ENCODE measurements around the gene TAF13.

Gene TAF13

GRCh38 chr1:109095631-109096030, 19.8 kb upstream of the TAF13 start:
- Histone ChIP-seq H3K27ac (ENCODE audit: extremely low read depth, low read depth, low read length) (no peak overlapping the region), H3K9me3 (ENCODE audit: control insufficient read depth, insufficient read depth, low read depth, low read length) (no peaks in the 10 kb centered on the region), H3K4me1 (ENCODE audit: control insufficient read depth, insufficient read depth, low read length) (no peaks in the 10 kb centered on the region), H3K4me3 (ENCODE audit: low read depth, low read length) (no peak overlapping the region), H3K36me3 (ENCODE audit: control insufficient read depth in 2 of 2, insufficient read depth in 1 of 2, low read length in 2 of 2) (peaks cover 3 to 28% of the 10 kb centered on the region in 2 experiments; a peak in 2 of 3 replicates)
- POLR2A ChIA-PET = interaction anchor here (1.4 kb wide), 1 partner anchor 54 kb away, joined by 3 read pairs; the partner anchor contains the start of gene WDR47
- TF ChIP-seq ZFP69B (tag by site-specific recombination; IDR thresholded peaks at IDR 0.05) = no peak
- TF ChIP-seq ZNF214 (tag by site-specific recombination; IDR thresholded peaks at IDR 0.05; ENCODE audit: borderline replicate concordance) = no peak
- TF ChIP-seq BCL11B (tag by site-specific recombination; IDR thresholded peaks at IDR 0.05; ENCODE audit: low read depth) = no peak
- no peak for TF ChIP-seq ZNF132 (tag by site-specific recombination; IDR thresholded peaks at IDR 0.05; ENCODE audit: borderline replicate concordance)
- no peak for TF ChIP-seq KLF10 (tag by site-specific recombination; IDR thresholded peaks at IDR 0.05)
- TF ChIP-seq REPIN1 (tag by site-specific recombination; IDR thresholded peaks at IDR 0.05; ENCODE audit: low read depth) = no peak
- no peak for TF ChIP-seq ZNF2 (tag by site-specific recombination; IDR thresholded peaks at IDR 0.05)
- no peak for TF ChIP-seq ZNF157 (tag by site-specific recombination; IDR thresholded peaks at IDR 0.05)
- TF ChIP-seq, protein P1, sequence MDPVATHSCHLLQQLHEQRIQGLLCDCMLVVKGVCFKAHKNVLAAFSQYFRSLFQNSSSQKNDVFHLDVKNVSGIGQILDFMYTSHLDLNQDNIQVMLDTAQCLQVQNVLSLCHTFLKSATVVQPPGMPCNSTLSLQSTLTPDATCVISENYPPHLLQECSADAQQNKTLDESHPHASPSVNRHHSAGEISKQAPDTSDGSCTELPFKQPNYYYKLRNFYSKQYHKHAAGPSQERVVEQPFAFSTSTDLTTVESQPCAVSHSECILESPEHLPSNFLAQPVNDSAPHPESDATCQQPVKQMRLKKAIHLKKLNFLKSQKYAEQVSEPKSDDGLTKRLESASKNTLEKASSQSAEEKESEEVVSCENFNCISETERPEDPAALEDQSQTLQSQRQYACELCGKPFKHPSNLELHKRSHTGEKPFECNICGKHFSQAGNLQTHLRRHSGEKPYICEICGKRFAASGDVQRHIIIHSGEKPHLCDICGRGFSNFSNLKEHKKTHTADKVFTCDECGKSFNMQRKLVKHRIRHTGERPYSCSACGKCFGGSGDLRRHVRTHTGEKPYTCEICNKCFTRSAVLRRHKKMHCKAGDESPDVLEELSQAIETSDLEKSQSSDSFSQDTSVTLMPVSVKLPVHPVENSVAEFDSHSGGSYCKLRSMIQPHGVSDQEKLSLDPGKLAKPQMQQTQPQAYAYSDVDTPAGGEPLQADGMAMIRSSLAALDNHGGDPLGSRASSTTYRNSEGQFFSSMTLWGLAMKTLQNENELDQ (tag by site-specific recombination; IDR thresholded peaks at IDR 0.05; ENCODE audit: low read depth) = no peak
- TF ChIP-seq ZNF791 (tag by site-specific recombination; IDR thresholded peaks at IDR 0.05) = no peak
- no peak for TF ChIP-seq ZNF292 (tag by site-specific recombination; IDR thresholded peaks at IDR 0.05; ENCODE audit: borderline replicate concordance, low read depth)
- TF ChIP-seq TSHZ1 (tag by site-specific recombination; IDR thresholded peaks at IDR 0.05; ENCODE audit: borderline replicate concordance) = no peak
- no peak for TF ChIP-seq ZNF670 (tag by site-specific recombination; IDR thresholded peaks at IDR 0.05; ENCODE audit: low read depth)
- TF ChIP-seq ZNF747 (tag by site-specific recombination; IDR thresholded peaks at IDR 0.05) = no peak
- CTCF ChIA-PET = interaction anchor here (1.4 kb wide), 1 partner anchor 17 kb away, joined by 6 read pairs; a partner anchor contains a TSS

DNA sequence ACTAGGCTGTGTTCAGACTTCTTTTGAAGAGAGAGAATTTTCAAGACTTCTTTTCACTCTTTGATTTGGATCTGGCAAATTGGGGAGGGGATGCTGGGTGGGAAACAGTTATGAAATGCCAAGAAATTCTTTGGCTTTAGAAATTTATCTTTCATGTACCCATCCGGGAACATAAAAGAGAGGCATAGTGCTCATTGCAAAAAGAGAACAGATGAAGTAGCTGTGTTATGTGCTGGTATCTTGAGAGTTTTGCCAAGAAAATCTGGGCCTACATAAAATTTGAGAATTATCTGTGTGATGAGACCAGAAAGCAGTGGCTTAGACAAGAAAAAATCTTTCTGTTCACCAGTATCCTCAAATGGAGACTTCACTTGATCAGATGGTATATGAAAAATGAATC, 19.1 kb upstream of the TAF13 start:
- no peaks in the 10 kb centered on the region for H3K9me3 ChIP-seq (ENCODE audit: control insufficient read depth, insufficient read depth, low read depth, low read length)
- ChIA-PET POLR2A (interaction anchor here (1.1 to 1.4 kb wide), 2 partner anchors 19 to 53 kb away, joined by 3 to 4 read pairs; partner anchors contain the start of genes TAF13 and WDR47), CTCF (no interaction called here)
- H3K27ac ChIP-seq (ENCODE audit: extremely low read depth, low read depth, low read length) = no peak overlapping the region
- peaks cover 3 to 28% of the 10 kb centered on the region in 2 experiments; a peak in 2 of 3 replicates for H3K36me3 ChIP-seq (ENCODE audit: control insufficient read depth in 2 of 2, insufficient read depth in 1 of 2, low read length in 2 of 2)
- H3K4me1 ChIP-seq (ENCODE audit: control insufficient read depth, insufficient read depth, low read length) = no peaks in the 10 kb centered on the region
- TF ChIP-seq KLF10 (tag by site-specific recombination; IDR thresholded peaks at IDR 0.05) (no peak), ZNF366 (tag by site-specific recombination; conservative IDR thresholded peaks at IDR 0.05) (0 out of 2 replicates have a peak, but pooled peaks have one; percentile 9)
- no peak overlapping the region for H3K4me3 ChIP-seq (ENCODE audit: low read depth, low read length)

DNA sequence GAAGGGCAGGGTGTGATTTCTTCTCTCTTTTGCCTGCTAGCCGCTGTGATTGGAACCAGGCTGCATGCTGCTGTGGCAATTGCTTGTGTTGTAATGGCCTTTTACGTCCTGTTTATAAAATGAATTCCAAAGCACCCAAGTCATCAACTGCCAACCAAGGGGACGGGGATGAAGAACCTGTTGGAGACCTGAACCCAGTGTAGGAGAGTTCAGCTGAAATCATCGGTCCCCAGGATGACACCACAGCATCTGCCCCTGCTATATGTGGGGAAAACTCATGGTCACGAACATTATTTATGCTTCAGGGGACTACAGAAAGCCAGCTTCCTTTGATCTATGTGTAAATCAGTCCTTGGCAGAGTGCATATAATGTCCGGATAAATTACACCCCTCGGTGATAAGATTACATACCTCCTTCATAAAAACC, 18.6 kb upstream of the TAF13 start:
- Histone ChIP-seq H3K36me3 (ENCODE audit: control insufficient read depth in 2 of 2, insufficient read depth in 1 of 2, low read length in 2 of 2) (peaks cover 3 to 28% of the 10 kb centered on the region in 2 experiments; a peak in 2 of 3 replicates), H3K27ac (ENCODE audit: extremely low read depth, low read depth, low read length) (no peak overlapping the region), H3K4me3 (ENCODE audit: low read depth, low read length) (no peak overlapping the region), H3K9me3 (ENCODE audit: control insufficient read depth, insufficient read depth, low read depth, low read length) (no peaks in the 10 kb centered on the region), H3K4me1 (ENCODE audit: control insufficient read depth, insufficient read depth, low read length) (no peaks in the 10 kb centered on the region)
- ChIA-PET CTCF (no interaction called here), POLR2A (interaction anchor here (1.1 kb wide), 1 partner anchor 19 kb away, joined by 4 read pairs; the partner anchor contains the start of gene TAF13)
- TF ChIP-seq ZFP37 (tag by site-specific recombination; IDR thresholded peaks at IDR 0.05) = 0 out of 2 replicates have a peak, but pooled peaks have one; percentile 32
- peak; percentile 98 for TF ChIP-seq SCRT2 (tag by site-specific recombination; IDR thresholded peaks at IDR 0.05)
- peak; percentile 61; the same call in 1 of the 2 replicates for TF ChIP-seq ZNF660 (tag by site-specific recombination; IDR thresholded peaks at IDR 0.05)
- no peak for TF ChIP-seq SP2 (tag by site-specific recombination; IDR thresholded peaks at IDR 0.05)
- no peak for TF ChIP-seq REPIN1 (tag by site-specific recombination; IDR thresholded peaks at IDR 0.05; ENCODE audit: low read depth)
- 0 out of 2 replicates have a peak, but pooled peaks have one; percentile 12 for TF ChIP-seq KLF8 (tag by site-specific recombination; IDR thresholded peaks at IDR 0.05)
- TF ChIP-seq, protein P2, sequence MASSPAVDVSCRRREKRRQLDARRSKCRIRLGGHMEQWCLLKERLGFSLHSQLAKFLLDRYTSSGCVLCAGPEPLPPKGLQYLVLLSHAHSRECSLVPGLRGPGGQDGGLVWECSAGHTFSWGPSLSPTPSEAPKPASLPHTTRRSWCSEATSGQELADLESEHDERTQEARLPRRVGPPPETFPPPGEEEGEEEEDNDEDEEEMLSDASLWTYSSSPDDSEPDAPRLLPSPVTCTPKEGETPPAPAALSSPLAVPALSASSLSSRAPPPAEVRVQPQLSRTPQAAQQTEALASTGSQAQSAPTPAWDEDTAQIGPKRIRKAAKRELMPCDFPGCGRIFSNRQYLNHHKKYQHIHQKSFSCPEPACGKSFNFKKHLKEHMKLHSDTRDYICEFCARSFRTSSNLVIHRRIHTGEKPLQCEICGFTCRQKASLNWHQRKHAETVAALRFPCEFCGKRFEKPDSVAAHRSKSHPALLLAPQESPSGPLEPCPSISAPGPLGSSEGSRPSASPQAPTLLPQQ (tag by site-specific recombination; IDR thresholded peaks at IDR 0.05) = 0 out of 2 replicates have a peak, but pooled peaks have one; percentile 41
- no peak for TF ChIP-seq PRDM1 (tag by site-specific recombination; IDR thresholded peaks at IDR 0.05)
- TF ChIP-seq ZNF184 (tag by site-specific recombination; IDR thresholded peaks at IDR 0.05) = 0 out of 2 replicates have a peak, but pooled peaks have one; percentile 19
- no peak for TF ChIP-seq ZNF558 (tag by site-specific recombination; IDR thresholded peaks at IDR 0.05)
- TF ChIP-seq ZNF596 (tag by site-specific recombination; IDR thresholded peaks at IDR 0.05) = no peak
